Measurements from ENCODE around the gene SFSWAP. TPM values are rescaled to one million over a fixed set of nuclear protein-coding genes. Genes with fewer than 3 reads are reported as not detected.
"Not testable (repeated sequence)": the region's sequence is repeated elsewhere in the genome, so short reads cannot be mapped to it uniquely, and the experiment has no call there.

Gene SFSWAP
- total RNA-seq, 4 donors from 2014 or later, result 29.9 to 64.7 (median 45.3) TPM

DNA sequence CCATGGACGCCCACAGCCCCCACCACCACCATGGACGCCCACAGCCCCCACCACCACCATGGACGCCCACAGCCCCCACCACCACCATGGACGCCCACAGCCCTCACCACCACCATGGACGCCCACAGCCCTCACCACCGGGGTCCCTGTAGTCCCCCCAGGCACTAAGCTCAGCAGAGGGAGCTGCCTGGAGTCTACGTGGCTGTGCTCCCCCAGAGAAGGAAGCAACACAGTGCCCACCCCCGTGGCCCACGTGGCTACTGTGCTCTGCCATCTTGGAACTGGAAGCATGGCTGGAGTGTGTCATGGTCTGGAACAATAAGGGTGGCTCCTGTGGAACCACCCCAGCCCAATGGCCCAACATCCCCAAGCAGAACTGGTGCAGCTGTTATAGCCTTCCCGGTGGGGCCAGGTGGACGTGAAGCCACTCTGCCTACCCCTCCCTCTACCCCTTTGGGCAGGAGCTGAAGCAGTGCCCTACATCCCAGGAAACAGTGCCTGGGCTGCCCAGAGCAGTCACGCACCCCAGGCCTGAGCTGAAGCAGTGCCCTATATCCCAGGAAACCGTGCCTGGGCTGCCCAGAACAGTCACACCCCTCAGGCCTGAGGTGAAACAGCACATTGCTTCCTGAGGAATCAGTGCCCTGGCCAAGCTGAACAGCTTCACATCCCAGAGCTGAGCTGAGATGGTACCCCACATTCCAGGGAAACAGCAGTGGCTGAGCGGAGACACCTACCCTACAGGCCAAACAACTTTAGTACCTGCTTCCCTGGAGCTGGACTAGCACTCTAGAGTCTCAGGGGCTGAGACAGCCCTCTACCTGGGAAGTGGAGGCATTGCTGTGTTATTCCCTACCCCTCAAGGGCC, 9.0 kb upstream of the SFSWAP start:
- TF ChIP-seq, protein P1, sequence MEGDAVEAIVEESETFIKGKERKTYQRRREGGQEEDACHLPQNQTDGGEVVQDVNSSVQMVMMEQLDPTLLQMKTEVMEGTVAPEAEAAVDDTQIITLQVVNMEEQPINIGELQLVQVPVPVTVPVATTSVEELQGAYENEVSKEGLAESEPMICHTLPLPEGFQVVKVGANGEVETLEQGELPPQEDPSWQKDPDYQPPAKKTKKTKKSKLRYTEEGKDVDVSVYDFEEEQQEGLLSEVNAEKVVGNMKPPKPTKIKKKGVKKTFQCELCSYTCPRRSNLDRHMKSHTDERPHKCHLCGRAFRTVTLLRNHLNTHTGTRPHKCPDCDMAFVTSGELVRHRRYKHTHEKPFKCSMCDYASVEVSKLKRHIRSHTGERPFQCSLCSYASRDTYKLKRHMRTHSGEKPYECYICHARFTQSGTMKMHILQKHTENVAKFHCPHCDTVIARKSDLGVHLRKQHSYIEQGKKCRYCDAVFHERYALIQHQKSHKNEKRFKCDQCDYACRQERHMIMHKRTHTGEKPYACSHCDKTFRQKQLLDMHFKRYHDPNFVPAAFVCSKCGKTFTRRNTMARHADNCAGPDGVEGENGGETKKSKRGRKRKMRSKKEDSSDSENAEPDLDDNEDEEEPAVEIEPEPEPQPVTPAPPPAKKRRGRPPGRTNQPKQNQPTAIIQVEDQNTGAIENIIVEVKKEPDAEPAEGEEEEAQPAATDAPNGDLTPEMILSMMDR (IDR thresholded peaks at IDR 0.05), result no peak
- no peak for DNase-seq (ENCODE audit: low spot score)
- ATAC-seq (ENCODE audit: low FRiP score), result no peak

DNA sequence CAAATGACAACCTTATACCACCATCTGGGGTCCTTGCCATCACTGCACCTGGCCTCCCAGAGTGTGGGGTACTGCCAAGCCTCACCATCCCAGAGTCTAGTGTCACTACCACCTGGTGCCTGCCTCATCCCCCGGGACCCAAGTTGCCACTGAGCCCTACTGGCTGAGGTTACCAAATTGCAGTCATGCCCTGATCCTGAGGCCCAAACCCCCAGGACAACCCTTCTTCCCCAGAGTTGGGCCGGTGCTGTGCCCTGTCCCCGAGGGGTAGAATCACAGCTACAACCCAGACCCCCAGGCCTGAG, 8.4 kb upstream of the SFSWAP start:
- TF ChIP-seq, protein P1 (IDR thresholded peaks at IDR 0.05), result no peak
- no peak for DNase-seq (ENCODE audit: low spot score)
- ATAC-seq (ENCODE audit: low FRiP score), result no peak

DNA sequence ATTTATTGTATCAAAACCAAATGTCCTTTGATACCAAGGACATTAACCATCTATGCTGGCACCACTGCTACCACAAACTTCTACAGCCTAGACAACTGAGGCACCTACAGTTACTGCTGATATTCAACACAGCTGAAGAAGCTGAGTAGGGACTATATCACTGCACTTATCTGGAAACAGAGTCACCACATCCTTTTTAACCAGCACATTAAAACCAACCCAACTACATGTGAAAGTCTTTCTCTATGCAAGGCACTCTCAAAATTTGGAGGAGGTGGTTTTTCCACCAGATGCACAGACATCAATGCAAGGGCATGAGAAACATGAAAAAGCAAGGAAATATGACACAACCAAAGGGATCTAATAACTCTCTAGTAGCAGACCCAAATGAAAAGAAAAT, 7.7 kb upstream of the SFSWAP start:
- ATAC-seq (ENCODE audit: low FRiP score) (no peak), DNase-seq (ENCODE audit: low spot score) (no peak)
- TF ChIP-seq, protein P1 (IDR thresholded peaks at IDR 0.05), result no peak

DNA sequence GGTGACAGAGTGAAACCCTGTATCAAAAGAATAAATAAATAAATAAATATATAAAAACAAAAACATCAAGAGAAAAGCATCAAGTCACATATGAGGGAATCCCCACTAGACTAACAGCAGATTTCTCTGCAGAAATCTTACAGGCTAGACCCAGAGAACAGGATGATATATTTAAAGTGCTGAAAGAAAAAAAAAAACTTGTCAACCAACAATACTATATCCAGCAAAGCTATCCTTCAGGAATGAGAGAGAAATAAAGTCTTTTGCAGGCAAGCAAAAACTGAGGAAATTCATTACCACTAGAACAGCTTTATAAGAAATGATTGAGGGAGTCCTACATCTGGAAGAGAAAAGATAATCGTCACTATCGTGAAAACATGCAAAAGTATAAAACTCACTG, 6.4 kb upstream of the SFSWAP start:
- DNase-seq (ENCODE audit: low spot score), result no peak
- ATAC-seq (ENCODE audit: low FRiP score), result no peak
- TF ChIP-seq, protein P1 (IDR thresholded peaks at IDR 0.05), result no peak

DNA sequence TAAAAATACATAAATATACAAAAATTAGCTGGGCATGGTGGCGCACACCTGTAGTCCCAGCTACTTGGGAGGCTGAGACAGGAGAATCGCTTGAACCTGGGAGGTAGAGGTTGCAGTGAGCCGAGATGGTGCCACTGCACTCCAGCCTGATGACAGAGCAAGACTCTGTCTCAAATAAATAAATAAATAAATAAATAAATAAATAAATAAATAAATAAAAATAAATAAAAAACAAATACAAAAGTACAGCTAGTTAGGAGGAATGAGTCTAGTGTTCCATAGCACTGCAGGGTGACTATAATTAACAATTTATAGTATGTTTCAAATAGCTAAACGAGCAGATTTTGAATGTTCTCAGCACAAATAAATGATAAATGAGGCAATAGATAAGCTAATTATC, 4.2 kb upstream of the SFSWAP start:
- ATAC-seq (ENCODE audit: low FRiP score); DNase-seq (ENCODE audit: low spot score): not testable (repeated sequence)

DNA sequence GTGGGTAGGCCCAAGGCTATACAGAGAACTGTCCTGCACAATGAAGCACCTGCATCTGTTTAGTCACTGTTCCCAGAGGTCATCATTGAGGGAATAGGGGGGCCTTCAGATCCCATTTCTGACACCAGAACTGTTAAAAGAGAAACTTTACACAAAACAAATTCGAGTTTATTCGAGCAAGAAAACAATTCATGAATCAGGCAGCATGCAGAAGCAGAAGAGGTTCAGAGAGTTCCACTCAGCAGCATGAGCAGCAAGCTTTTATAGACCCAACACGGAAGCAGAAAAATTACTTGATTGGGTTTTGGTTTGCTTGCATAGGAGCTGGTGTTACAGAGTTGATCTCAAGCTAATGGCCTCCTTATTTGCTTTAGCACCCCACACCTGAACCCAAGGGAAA, 1.7 kb upstream of the SFSWAP start:
- TF ChIP-seq, protein P1 (IDR thresholded peaks at IDR 0.05), result no peak
- ATAC-seq (ENCODE audit: low FRiP score) (no peak), DNase-seq (ENCODE audit: low spot score) (no peak)

DNA sequence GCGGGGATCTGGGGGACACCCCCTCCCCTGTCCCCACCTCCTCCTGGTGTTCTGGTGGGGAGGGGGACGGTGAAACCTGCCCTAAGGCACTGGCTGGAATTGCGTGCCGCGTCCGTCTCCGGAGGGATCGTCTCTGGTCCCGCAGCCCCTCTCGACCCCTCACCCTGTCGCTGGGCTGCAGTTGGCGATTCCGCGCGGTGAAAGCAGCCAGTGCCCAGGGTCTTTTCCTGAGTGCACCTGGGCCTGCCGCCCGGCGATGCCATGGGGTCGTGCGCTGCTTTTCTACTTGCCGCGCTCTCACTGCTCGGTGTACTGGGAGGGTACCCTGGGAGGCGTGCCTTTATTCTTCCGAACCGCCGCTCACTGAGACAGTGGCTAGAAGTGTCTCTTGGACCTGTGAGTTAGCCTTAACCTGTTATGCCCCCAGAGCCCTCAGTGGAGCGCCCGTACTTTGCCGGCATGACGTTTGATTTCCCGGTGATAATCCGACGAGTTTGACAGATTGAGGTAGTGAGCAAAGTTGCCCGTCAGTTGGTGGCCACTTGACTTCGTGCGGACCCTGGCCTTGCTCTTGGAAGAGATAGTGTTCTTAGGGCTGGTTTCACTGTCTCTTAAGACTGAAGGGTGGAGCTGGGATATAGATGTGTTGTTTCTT, 788 bp downstream of the SFSWAP start:
- ATAC-seq (ENCODE audit: low FRiP score), result no peak
- TF ChIP-seq, protein P1 (IDR thresholded peaks at IDR 0.05), result no peak
- no peak for DNase-seq (ENCODE audit: low spot score)
